GM12878 (cell line): Measurements from ENCODE around the gene SNHG17. TPM values are rescaled to one million over a fixed set of nuclear protein-coding genes. Genes with fewer than 3 reads are reported as not detected.

Experiments used
- ATAC-seq: fragments of 200-7000 bp; cut with Tn5 transposase; 3 replicates; pipeline ENCODE4 v1.9.1; 2020; ENCODE audit warnings: mild to moderate bottlenecking, moderate library complexity
- BruUV-seq: library from RNA; stranded (reverse); fragments of 400-500 nt; replicated peaks from 2 replicates; lab custom pipeline; 2021; lab: Mats Ljungman, UMichigan
- CTCF ChIA-PET: fragments of 300-600 bp; sonication (Branson Sonifier 250); formaldehyde crosslinking; extraction: SDS; loops from one replicate; lab custom pipeline; 2021; ENCODE audit warnings: inconsistent platforms; lab: Yijun Ruan, JAX
- POLR2A ChIA-PET: fragments of 350-600 bp; formaldehyde crosslinking; extraction: SDS; loops from one replicate; lab custom pipeline; 2021; ENCODE audit warnings: inconsistent platforms; lab: Charles Lee
- RAD21 ChIA-PET: fragments of 300-600 bp; sonication (Branson Sonifier 250); formaldehyde crosslinking; loops from one replicate; lab custom pipeline; 2023; ENCODE audit warnings: antibody characterized with exemption; ENCODE audit not compliant: unreplicated experiment; lab: Charles Lee
- SMC1A ChIA-PET: fragments of 300-600 bp; sonication (Branson Sonifier 250); formaldehyde crosslinking; loops from one replicate; lab custom pipeline; 2023; ENCODE audit not compliant: unreplicated experiment, uncharacterized antibody; lab: Charles Lee
- DNase-seq: peaks from one replicate; pipeline ENCODE4 v3.0.0-alpha.2; 2011; ENCODE audit warnings: low read depth, low spot score
- FAIRE-seq: peaks from 3 replicates; lab custom pipeline; 2011; peaks lifted over from hg19 to GRCh38; lab: Jason Lieb, UNC
- H2AFZ ChIP-seq: 2 replicates; pipeline ENCODE4 v1.6.0; 2011; ENCODE audit warnings: low read depth, low read length, control low read depth; ENCODE audit not compliant: control insufficient read depth
- H3K27ac ChIP-seq: 2 replicates; pipeline ENCODE4 v1.5.1; 2011; ENCODE audit warnings: control low read depth; ENCODE audit not compliant: control insufficient read depth, insufficient read depth
- H3K27me3 ChIP-seq, 2 experiments: replicated peaks in 1 of 2; 2 replicates each; pipeline versions ENCODE4 v1.6.0 to v1.6.1; 2011; ENCODE audit warnings: low read length in 1 of 2; ENCODE audit not compliant: control insufficient read depth in 2 of 2, insufficient read depth in 2 of 2
- H3K36me3 ChIP-seq, 2 experiments: 2 replicates each; pipeline ENCODE4 v1.5.1; 2011; ENCODE audit warnings: low read length in 1 of 2; ENCODE audit not compliant: control insufficient read depth in 2 of 2, insufficient read depth in 2 of 2
- H3K4me1 ChIP-seq: 2 replicates; pipeline ENCODE4 v1.6.1; 2011; ENCODE audit warnings: mild to moderate bottlenecking, low read length, moderate library complexity, mixed read lengths; ENCODE audit not compliant: control insufficient read depth, insufficient read depth
- H3K4me2 ChIP-seq: 2 replicates; pipeline ENCODE4 v1.6.0; 2011; ENCODE audit warnings: control low read depth; ENCODE audit not compliant: control insufficient read depth, insufficient read depth
- H3K4me3 ChIP-seq: fragments of 200-600 bp; sonication (generic); 2 replicates; pipeline ENCODE4 v1.5.1; 2016
- H3K79me2 ChIP-seq: 2 replicates; pipeline ENCODE4 v1.6.0; 2011; ENCODE audit warnings: low read length; ENCODE audit not compliant: control insufficient read depth, insufficient read depth
- H3K9ac ChIP-seq: 2 replicates; pipeline ENCODE4 v1.8.0; 2011; ENCODE audit warnings: low read length, control low read depth, mixed read lengths; ENCODE audit not compliant: control insufficient read depth, insufficient read depth
- H3K9me3 ChIP-seq: replicated peaks from 3 replicates; pipeline ENCODE4 v1.5.1; 2011; ENCODE audit warnings: mild to moderate bottlenecking, low read length; ENCODE audit not compliant: control insufficient read depth, insufficient read depth
- H4K20me1 ChIP-seq: 2 replicates; pipeline ENCODE4 v1.6.0; 2011; ENCODE audit not compliant: control insufficient read depth, insufficient read depth
- ATF2 ChIP-seq: IDR thresholded peaks from 2 replicates; pipeline ENCODE4 v1.6.1; 2012; ENCODE audit warnings: low read length, inconsistent platforms
- CREM ChIP-seq: IDR thresholded peaks from 2 replicates; pipeline ENCODE4 v1.6.1; 2014; ENCODE audit warnings: antibody characterized with exemption, low read depth
- IRF3 ChIP-seq: fragments of 450-650 bp; IDR thresholded peaks from 2 replicates; pipeline ENCODE4 v1.6.1; 2014; ENCODE audit warnings: mild to moderate bottlenecking
- MTA3 ChIP-seq: IDR thresholded peaks from 2 replicates; pipeline ENCODE4 v1.6.1; 2012; ENCODE audit warnings: low read length, inconsistent platforms, borderline replicate concordance
- PKNOX1 ChIP-seq: fragments of 450-650 bp; IDR thresholded peaks from 2 replicates; pipeline ENCODE4 v1.6.1; 2016; ENCODE audit warnings: mild to moderate bottlenecking
- RELA ChIP-seq: fragments of 450-650 bp; IDR thresholded peaks from 2 replicates; pipeline ENCODE4 v1.8.0; 2014; ENCODE audit warnings: borderline replicate concordance; ENCODE audit not compliant: partially characterized antibody
- in situ Hi-C: fragments of 300-500 bp; cut with MboI; formaldehyde crosslinking; loops from 9 replicates; pipeline ENCODE4 v1.14.3; 2018; ENCODE audit warnings: mixed read lengths
- intact Hi-C: fragments of 100-400 bp; cut with micrococcal nuclease; formaldehyde crosslinking; loops from one replicate; pipeline ENCODE4 v1.14.2; 2022; ENCODE audit not compliant: unreplicated experiment
- polyA plus RNA-seq, 11 experiments: library from polyadenylated mRNA; depleted of rRNA in 4 of 11; unstranded in 6 of 11; stranded (reverse) in 5 of 11; fragments of >200 nt; fragmentation: Nextera tagmentation in 4 of 11; fragmentation: Illumina TruSeq in 1 of 11; extraction: Ambion mirVana in 4 of 11; extraction: Trizol in 1 of 11; gene quantifications; 1 replicate in 1 of 11; 2 replicates in 10 of 11; pipeline versions ENCODE4 v1.2.1 to v1.2.3, GENCODE V29; 2011 to 2016; ENCODE audit warnings: inconsistent platforms in 2 of 11, missing spikeins in 2 of 11, low read depth in 1 of 11
- total RNA-seq, 4 experiments: library from RNA; depleted of rRNA in 3 of 4; stranded (reverse); fragments of >200 nt in 3 of 4; fragmentation: Illumina TruSeq in 1 of 4; extraction: Trizol in 1 of 4; gene quantifications; 2 replicates each; pipeline versions ENCODE4 v1.2.1 to v1.2.3, GENCODE V29; 2013 to 2021

The SNHG17 gene
- total and polyA plus RNA-seq, 10 of the 15 experiments (the other 5 are each of a cell fraction or from before 2014, with no cell fraction given): 20.8 to 63.0 (median 33.9) TPM

GRCh38 chr20:38404016-38404415, 31.1 kb downstream of the SNHG17 start:
- H3K4me3 ChIP-seq: no peak overlapping the region
- no peaks in the 10 kb centered on the region for H3K27me3 ChIP-seq
- H3K4me1 ChIP-seq: no peaks in the 10 kb centered on the region
- H3K79me2 ChIP-seq: no peaks in the 10 kb centered on the region
- FAIRE-seq (no peak), DNase-seq (no peak), ATAC-seq (no peak)
- H3K36me3 ChIP-seq: no peaks in the 10 kb centered on the region; a peak in 1 of 4 replicates
- BruUV-seq: no TSS peak
- ChIA-PET RAD21 (no interaction called here), POLR2A (no interaction called here), SMC1A (no interaction called here), CTCF (interaction anchor here (1.5 kb wide), 1 partner anchor 80 kb away, joined by 3 read pairs; no protein-coding TSS in a partner anchor)
- H3K9ac ChIP-seq: no peak overlapping the region
- H3K9me3 ChIP-seq: no peaks in the 10 kb centered on the region
- H4K20me1 ChIP-seq: no peaks in the 10 kb centered on the region
- intact Hi-C loops: no loop called here
- in situ Hi-C loops: no loop called here
- no peak overlapping the region for H3K27ac ChIP-seq
- H3K4me2 ChIP-seq: no peak overlapping the region
- no peak overlapping the region for H2AFZ ChIP-seq
- TF ChIP-seq IRF3: no peak
- no peak for TF ChIP-seq MTA3
- TF ChIP-seq ATF2: no peak
- TF ChIP-seq PKNOX1: no peak
- no peak for TF ChIP-seq RELA
- no peak for TF ChIP-seq CREM
